IPS-15b (cell line): ENCODE data around the gene PCDH15.
"Not testable (repeated sequence)": the region's sequence is repeated elsewhere in the genome, so short reads cannot be mapped to it uniquely, and the experiment has no call there.

Source experiments
- H3K27me3 ChIP-seq: one replicate; pipeline ENCODE4 v1.6.1; 2013; ENCODE audit warnings: low read length; ENCODE audit not compliant: control insufficient read depth, insufficient read depth
- H3K36me3 ChIP-seq: one replicate; pipeline ENCODE4 v1.6.1; 2013; ENCODE audit warnings: low read length; ENCODE audit not compliant: control insufficient read depth, insufficient read depth
- H3K4me1 ChIP-seq: one replicate; pipeline ENCODE4 v1.6.1; 2013; ENCODE audit warnings: mild to moderate bottlenecking, low read length; ENCODE audit not compliant: control insufficient read depth, insufficient read depth
- H3K4me3 ChIP-seq: one replicate; pipeline ENCODE4 v1.5.1; 2013; ENCODE audit warnings: low read depth, low read length
- H3K9ac ChIP-seq: one replicate; pipeline ENCODE4 v1.6.1; 2013; ENCODE audit warnings: low read depth, mild to moderate bottlenecking, low read length
- H3K9me3 ChIP-seq: one replicate; pipeline ENCODE4 v1.6.1; 2013; ENCODE audit warnings: mild to moderate bottlenecking, low read length; ENCODE audit not compliant: control insufficient read depth, insufficient read depth

The PCDH15 gene

GRCh38 chr10:54469587-54470323, 331.3 kb downstream of the PCDH15 start:
- H3K9me3 ChIP-seq = no peaks in the 10 kb centered on the region
- no peak overlapping the region for H3K4me3 ChIP-seq
- peaks cover 4% of the 10 kb centered on the region for H3K4me1 ChIP-seq
- no peaks in the 10 kb centered on the region for H3K36me3 ChIP-seq
- no peaks in the 10 kb centered on the region for H3K27me3 ChIP-seq
- no peak overlapping the region for H3K9ac ChIP-seq

GRCh38 chr10:54454271-54454670, 346.8 kb downstream of the PCDH15 start:
- Histone ChIP-seq H3K27me3 (no peaks in the 10 kb centered on the region), H3K9me3 (no peaks in the 10 kb centered on the region), H3K4me1 (no peaks in the 10 kb centered on the region), H3K9ac (no peak overlapping the region), H3K36me3 (no peaks in the 10 kb centered on the region), H3K4me3 (no peak overlapping the region)

- no peaks in the 10 kb centered on the region for H3K36me3 ChIP-seq
- no peak overlapping the region for H3K9ac ChIP-seq
- no peaks in the 10 kb centered on the region for H3K27me3 ChIP-seq
- no peaks in the 10 kb centered on the region for H3K4me1 ChIP-seq
- H3K4me3 ChIP-seq = no peak overlapping the region
- no peaks in the 10 kb centered on the region for H3K9me3 ChIP-seq
These were observed 352.0 kb downstream of the PCDH15 start for GRCh38 chr10:54449056-54449455.

GRCh38 chr10:54444170-54444569, 356.9 kb downstream of the PCDH15 start:
- H3K27me3 ChIP-seq = no peaks in the 10 kb centered on the region
- no peak overlapping the region for H3K9ac ChIP-seq
- no peaks in the 10 kb centered on the region for H3K4me1 ChIP-seq
- H3K4me3 ChIP-seq = no peak overlapping the region
- no peaks in the 10 kb centered on the region for H3K9me3 ChIP-seq
- H3K36me3 ChIP-seq = no peaks in the 10 kb centered on the region

GRCh38 chr10:54441275-54441674, 359.8 kb downstream of the PCDH15 start:
- H3K36me3 ChIP-seq = no peaks in the 10 kb centered on the region
- H3K9me3 ChIP-seq = no peaks in the 10 kb centered on the region
- H3K4me1 ChIP-seq = peaks cover 7% of the 10 kb centered on the region
- H3K9ac ChIP-seq = no peak overlapping the region
- no peak overlapping the region for H3K4me3 ChIP-seq
- no peaks in the 10 kb centered on the region for H3K27me3 ChIP-seq

- Histone ChIP-seq H3K4me1 (peaks cover 7% of the 10 kb centered on the region), H3K27me3 (no peaks in the 10 kb centered on the region), H3K4me3 (no peak overlapping the region), H3K9ac (no peak overlapping the region), H3K36me3 (no peaks in the 10 kb centered on the region), H3K9me3 (no peaks in the 10 kb centered on the region)
These were observed 366.2 kb downstream of the PCDH15 start for GRCh38 chr10:54434782-54435181.

GRCh38 chr10:54415483-54415882, 385.5 kb downstream of the PCDH15 start:
- H3K4me1 ChIP-seq = no peaks in the 10 kb centered on the region
- no peak overlapping the region for H3K9ac ChIP-seq
- no peaks in the 10 kb centered on the region for H3K27me3 ChIP-seq
- no peaks in the 10 kb centered on the region for H3K9me3 ChIP-seq
- H3K36me3 ChIP-seq = no peaks in the 10 kb centered on the region
- H3K4me3 ChIP-seq = no peak overlapping the region

- Histone ChIP-seq H3K4me3 (no peak overlapping the region), H3K9ac (no peak overlapping the region), H3K9me3 (no peaks in the 10 kb centered on the region), H3K27me3 (no peaks in the 10 kb centered on the region), H3K36me3 (no peaks in the 10 kb centered on the region), H3K4me1 (no peaks in the 10 kb centered on the region)
These were observed 398.5 kb downstream of the PCDH15 start for GRCh38 chr10:54402576-54402975.

GRCh38 chr10:54396031-54396430, 405.0 kb downstream of the PCDH15 start:
- Histone ChIP-seq H3K36me3 (no peaks in the 10 kb centered on the region), H3K4me1 (peaks cover 28% of the 10 kb centered on the region), H3K9me3 (no peaks in the 10 kb centered on the region), H3K9ac (no peak overlapping the region), H3K4me3 (no peak overlapping the region), H3K27me3 (no peaks in the 10 kb centered on the region)

GRCh38 chr10:54394598-54394997, 406.4 kb downstream of the PCDH15 start:
- H3K36me3 ChIP-seq, H3K4me3 ChIP-seq, H3K27me3 ChIP-seq, H3K9ac ChIP-seq, H3K9me3 ChIP-seq: not testable (repeated sequence)
- H3K4me1 ChIP-seq = peaks cover 28% of the 10 kb centered on the region

- Histone ChIP-seq H3K9me3 (no peaks in the 10 kb centered on the region), H3K4me3 (no peak overlapping the region), H3K9ac (no peak overlapping the region), H3K4me1 (no peaks in the 10 kb centered on the region), H3K36me3 (no peaks in the 10 kb centered on the region), H3K27me3 (no peaks in the 10 kb centered on the region)
These were observed 428.9 kb downstream of the PCDH15 start for GRCh38 chr10:54372179-54372578.

- no peak overlapping the region for H3K4me3 ChIP-seq
- H3K36me3 ChIP-seq = no peaks in the 10 kb centered on the region
- no peaks in the 10 kb centered on the region for H3K4me1 ChIP-seq
- no peaks in the 10 kb centered on the region for H3K9me3 ChIP-seq
- no peaks in the 10 kb centered on the region for H3K27me3 ChIP-seq
- H3K9ac ChIP-seq = no peak overlapping the region
These were observed 432.0 kb downstream of the PCDH15 start for GRCh38 chr10:54368984-54369383.
